ENCODE measurements around the gene WDCP.
A peak's percentile ranks its signal among the peaks of the same experiment; 100 is the strongest.

The WDCP gene

DNA sequence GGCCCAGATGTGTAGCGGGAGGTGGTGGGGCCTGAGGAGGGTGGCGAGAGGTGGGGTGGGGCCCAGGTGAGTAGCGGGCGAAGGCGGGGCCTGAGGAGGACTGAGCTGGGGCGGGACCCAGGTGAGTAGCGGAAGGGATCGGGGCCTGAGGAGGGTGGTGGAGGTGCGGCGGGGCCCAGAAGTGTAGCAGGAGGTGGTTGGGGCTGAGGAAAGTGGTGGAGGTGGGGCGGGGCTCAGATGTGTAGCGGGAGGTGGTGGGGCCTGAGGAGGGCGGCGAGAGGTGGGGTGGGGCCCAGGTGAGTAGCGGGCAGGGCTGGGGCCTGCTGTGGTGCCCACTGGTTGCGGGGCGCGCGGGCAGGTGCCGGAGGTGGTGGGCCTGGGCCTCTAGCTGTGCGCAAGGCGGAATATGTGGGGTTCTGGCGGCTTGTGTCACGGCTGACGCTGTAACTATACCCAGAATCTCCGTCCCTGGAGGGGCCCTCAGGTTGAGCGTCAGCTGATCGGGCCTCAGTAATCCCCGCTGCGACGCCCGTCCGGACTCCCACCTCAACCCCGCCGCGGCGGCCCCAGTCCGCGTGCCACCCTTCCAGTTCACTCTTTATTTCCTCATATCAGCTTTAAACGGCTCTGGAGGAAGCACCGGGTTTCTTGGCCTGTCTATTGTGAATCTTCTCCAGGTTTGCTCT is 29.8 kb upstream of the WDCP start:
- H2AFZ ChIP-seq (ENCODE audit: low read depth), result peak overlapping the region; percentile 41; the same call in 1 of the 2 replicates
- H4K20me1 ChIP-seq (ENCODE audit: insufficient read depth), result no peaks in the 10 kb centered on the region
- H3K27me3 ChIP-seq (ENCODE audit: insufficient read depth, low read depth), result no peaks in the 10 kb centered on the region
- TF ChIP-seq, protein P1, sequence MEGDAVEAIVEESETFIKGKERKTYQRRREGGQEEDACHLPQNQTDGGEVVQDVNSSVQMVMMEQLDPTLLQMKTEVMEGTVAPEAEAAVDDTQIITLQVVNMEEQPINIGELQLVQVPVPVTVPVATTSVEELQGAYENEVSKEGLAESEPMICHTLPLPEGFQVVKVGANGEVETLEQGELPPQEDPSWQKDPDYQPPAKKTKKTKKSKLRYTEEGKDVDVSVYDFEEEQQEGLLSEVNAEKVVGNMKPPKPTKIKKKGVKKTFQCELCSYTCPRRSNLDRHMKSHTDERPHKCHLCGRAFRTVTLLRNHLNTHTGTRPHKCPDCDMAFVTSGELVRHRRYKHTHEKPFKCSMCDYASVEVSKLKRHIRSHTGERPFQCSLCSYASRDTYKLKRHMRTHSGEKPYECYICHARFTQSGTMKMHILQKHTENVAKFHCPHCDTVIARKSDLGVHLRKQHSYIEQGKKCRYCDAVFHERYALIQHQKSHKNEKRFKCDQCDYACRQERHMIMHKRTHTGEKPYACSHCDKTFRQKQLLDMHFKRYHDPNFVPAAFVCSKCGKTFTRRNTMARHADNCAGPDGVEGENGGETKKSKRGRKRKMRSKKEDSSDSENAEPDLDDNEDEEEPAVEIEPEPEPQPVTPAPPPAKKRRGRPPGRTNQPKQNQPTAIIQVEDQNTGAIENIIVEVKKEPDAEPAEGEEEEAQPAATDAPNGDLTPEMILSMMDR (conservative IDR thresholded peaks at IDR 0.05; ENCODE audit: low read depth, low read length), result no peak
- peak overlapping the region; percentile 72 for H3K4me2 ChIP-seq
- H3K4me3 ChIP-seq (IDR thresholded peaks at IDR 0.05; ENCODE audit: insufficient read depth, low read depth, low read length), result peak overlapping the region; percentile 5
- peaks cover 3% of the 10 kb centered on the region; the same call in 1 of the 2 replicates for H3K36me3 ChIP-seq (ENCODE audit: insufficient read depth)
- peak overlapping the region; percentile 6; the same call in 1 of the 2 replicates for H3K9ac ChIP-seq
- peaks cover 31% of the 10 kb centered on the region; the same call in 1 of the 2 replicates for H3K79me2 ChIP-seq (ENCODE audit: insufficient read depth, low read depth)
- H3K4me1 ChIP-seq (ENCODE audit: low read depth, poor library complexity, severe bottlenecking), result peaks cover 18% of the 10 kb centered on the region
- H3K27ac ChIP-seq, result no peak overlapping the region

- peak within 1 kb of the TSS; percentile 47; the same call in 1 of the 2 replicates for H3K9ac ChIP-seq
- peak within 1 kb of the TSS; percentile 64 for H2AFZ ChIP-seq (ENCODE audit: low read depth)
- peaks cover 31% of the 10 kb centered on the region; the same call in 1 of the 2 replicates for H3K79me2 ChIP-seq (ENCODE audit: insufficient read depth, low read depth)
- TF ChIP-seq, protein P1 (conservative IDR thresholded peaks at IDR 0.05; ENCODE audit: low read depth, low read length), result no peak
- H3K4me2 ChIP-seq, result peak within 1 kb of the TSS; percentile 89
- H3K4me3 ChIP-seq (IDR thresholded peaks at IDR 0.05; ENCODE audit: insufficient read depth, low read depth, low read length), result peak within 1 kb of the TSS; percentile 73
- peak within 1 kb of the TSS; percentile 31; the same call in 1 of the 2 replicates for H3K27ac ChIP-seq
- no peaks in the 10 kb centered on the region for H4K20me1 ChIP-seq (ENCODE audit: insufficient read depth)
- H3K4me1 ChIP-seq (ENCODE audit: low read depth, poor library complexity, severe bottlenecking), result peaks cover 18% of the 10 kb centered on the region
- H3K27me3 ChIP-seq (ENCODE audit: insufficient read depth, low read depth), result no peaks in the 10 kb centered on the region
- peaks cover 3% of the 10 kb centered on the region; the same call in 1 of the 2 replicates for H3K36me3 ChIP-seq (ENCODE audit: insufficient read depth)
Measured at GRCh38 chr2:24075915-24076848, 29.0 kb upstream of the WDCP start, which contains the start of gene SF3B6. SF3B6 (minus strand) TSS chr2:24076326; CDS start chr2:24076229, 97 bp downstream.

DNA sequence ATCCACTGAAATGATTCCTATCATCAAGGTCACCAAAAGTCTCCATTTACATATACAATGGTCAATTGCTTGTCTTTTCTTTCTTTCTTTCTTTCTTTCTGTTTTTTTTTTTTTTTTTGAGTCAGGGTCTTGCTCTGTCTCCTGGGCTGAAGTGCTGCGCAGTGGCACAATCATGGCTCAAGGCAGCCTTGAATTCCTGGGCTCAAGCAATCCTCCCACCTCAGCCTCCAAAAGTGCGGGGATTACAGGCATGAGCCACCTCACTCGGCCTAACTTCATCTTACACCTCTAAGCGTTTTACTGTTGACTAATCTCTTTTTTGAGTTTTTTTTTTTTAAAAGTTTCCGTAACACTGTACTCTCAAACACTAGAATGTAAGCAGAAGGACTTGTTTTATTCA is 28.1 kb upstream of the WDCP start:
- no peak overlapping the region for H3K4me3 ChIP-seq (IDR thresholded peaks at IDR 0.05; ENCODE audit: insufficient read depth, low read depth, low read length)
- peaks cover 31% of the 10 kb centered on the region; the same call in 1 of the 2 replicates for H3K79me2 ChIP-seq (ENCODE audit: insufficient read depth, low read depth)
- no peak overlapping the region; the same call in 1 of the 2 replicates for H3K27ac ChIP-seq
- H3K36me3 ChIP-seq (ENCODE audit: insufficient read depth), result peaks cover 3% of the 10 kb centered on the region; the same call in 1 of the 2 replicates
- H3K9ac ChIP-seq, result peak overlapping the region; percentile 47; the same call in 1 of the 2 replicates
- TF ChIP-seq, protein P1 (conservative IDR thresholded peaks at IDR 0.05; ENCODE audit: low read depth, low read length), result no peak
- H3K27me3 ChIP-seq (ENCODE audit: insufficient read depth, low read depth), result no peaks in the 10 kb centered on the region
- H3K4me2 ChIP-seq, result peak overlapping the region; percentile 89
- peaks cover 18% of the 10 kb centered on the region for H3K4me1 ChIP-seq (ENCODE audit: low read depth, poor library complexity, severe bottlenecking)
- no peak overlapping the region for H2AFZ ChIP-seq (ENCODE audit: low read depth)
- no peaks in the 10 kb centered on the region for H4K20me1 ChIP-seq (ENCODE audit: insufficient read depth)

DNA sequence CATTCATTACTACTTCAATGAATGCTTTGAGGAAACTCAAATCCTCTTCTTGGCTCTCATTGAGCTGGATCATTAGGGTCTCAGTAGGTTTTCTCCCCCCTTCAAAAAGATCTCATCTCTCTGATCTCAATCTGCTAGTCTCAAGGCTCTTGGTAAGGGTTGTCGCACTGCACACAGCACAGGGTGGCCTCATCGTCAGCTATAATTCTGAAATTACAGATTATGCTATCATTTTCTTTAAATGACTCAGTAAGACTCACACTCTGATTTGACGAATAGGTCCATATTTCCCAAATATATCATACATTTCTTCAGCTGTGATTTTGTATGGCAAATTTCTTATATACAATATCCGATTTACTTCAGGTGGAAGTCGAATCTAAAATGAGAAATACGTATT is 26.6 kb upstream of the WDCP start:
- TF ChIP-seq, protein P1 (conservative IDR thresholded peaks at IDR 0.05; ENCODE audit: low read depth, low read length), result no peak
- H3K4me3 ChIP-seq (IDR thresholded peaks at IDR 0.05; ENCODE audit: insufficient read depth, low read depth, low read length), result no peak overlapping the region

More for the DNA sequence above, 26.6 kb upstream of the WDCP start:
- no peak overlapping the region for H2AFZ ChIP-seq (ENCODE audit: low read depth)
- H3K9ac ChIP-seq, result no peak overlapping the region
- H3K4me1 ChIP-seq (ENCODE audit: low read depth, poor library complexity, severe bottlenecking), result peaks cover 18% of the 10 kb centered on the region
- H3K36me3 ChIP-seq (ENCODE audit: insufficient read depth), result peaks cover 3% of the 10 kb centered on the region; the same call in 1 of the 2 replicates
- H3K4me2 ChIP-seq, result no peak overlapping the region
- H4K20me1 ChIP-seq (ENCODE audit: insufficient read depth), result no peaks in the 10 kb centered on the region
- H3K27me3 ChIP-seq (ENCODE audit: insufficient read depth, low read depth), result no peaks in the 10 kb centered on the region
- peaks cover 31% of the 10 kb centered on the region; the same call in 1 of the 2 replicates for H3K79me2 ChIP-seq (ENCODE audit: insufficient read depth, low read depth)
- H3K27ac ChIP-seq, result no peak overlapping the region
